RWPE1 (cell line): ENCODE results near the gene NOB1.

Experiments
- CTCF ChIA-PET: fragments of 350-600 bp; sonication (Branson Sonifier 250); formaldehyde crosslinking; extraction: SDS; loops from one replicate; lab custom pipeline; 2021; lab: Yijun Ruan, JAX
- POLR2A ChIA-PET: fragments of 400-600 bp; formaldehyde crosslinking; extraction: SDS; loops from one replicate; lab custom pipeline; 2020; ENCODE audit warnings: antibody characterized with exemption; ENCODE audit not compliant: low non-redundant PET; lab: Yijun Ruan, JAX
- DNase-seq: peaks from one replicate; pipeline ENCODE4 v3.0.0; 2012; ENCODE audit warnings: low spot score
- H3K27ac ChIP-seq: fragments of 450-650 bp; 2 replicates; pipeline ENCODE4 v1.5.1; 2017
- TF ChIP-seq, protein P1 (sequence below): fragments of 450-650 bp; conservative IDR thresholded peaks from 2 replicates; pipeline ENCODE4 v1.5.1; 2017; ENCODE audit warnings: low read depth, mild to moderate bottlenecking

The NOB1 gene

DNA sequence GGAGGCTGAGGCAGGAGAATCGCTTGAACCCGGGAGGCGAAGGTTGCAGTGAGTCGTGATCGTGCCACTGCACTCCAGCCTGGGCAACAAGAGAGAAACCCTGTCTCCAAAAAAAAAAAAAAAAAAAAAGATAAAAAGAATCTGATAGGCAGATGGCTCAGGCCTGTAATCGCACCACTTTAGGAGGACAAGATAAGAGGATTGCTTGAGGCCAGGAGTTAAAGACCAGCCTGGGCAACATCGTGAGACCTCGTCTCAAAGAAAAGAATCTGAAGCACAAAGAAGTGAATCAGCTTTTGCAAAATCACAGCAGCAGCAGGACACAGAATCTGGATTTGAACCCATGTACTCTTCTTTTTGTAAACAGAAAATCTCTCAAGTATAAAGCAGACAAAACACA is 7.6 kb downstream of the NOB1 start:
- DNase-seq: no peak
- POLR2A ChIA-PET: no interaction called here
- CTCF ChIA-PET: no interaction called here
- H3K27ac ChIP-seq: peak overlapping the region; percentile 39
- TF ChIP-seq, protein P1, sequence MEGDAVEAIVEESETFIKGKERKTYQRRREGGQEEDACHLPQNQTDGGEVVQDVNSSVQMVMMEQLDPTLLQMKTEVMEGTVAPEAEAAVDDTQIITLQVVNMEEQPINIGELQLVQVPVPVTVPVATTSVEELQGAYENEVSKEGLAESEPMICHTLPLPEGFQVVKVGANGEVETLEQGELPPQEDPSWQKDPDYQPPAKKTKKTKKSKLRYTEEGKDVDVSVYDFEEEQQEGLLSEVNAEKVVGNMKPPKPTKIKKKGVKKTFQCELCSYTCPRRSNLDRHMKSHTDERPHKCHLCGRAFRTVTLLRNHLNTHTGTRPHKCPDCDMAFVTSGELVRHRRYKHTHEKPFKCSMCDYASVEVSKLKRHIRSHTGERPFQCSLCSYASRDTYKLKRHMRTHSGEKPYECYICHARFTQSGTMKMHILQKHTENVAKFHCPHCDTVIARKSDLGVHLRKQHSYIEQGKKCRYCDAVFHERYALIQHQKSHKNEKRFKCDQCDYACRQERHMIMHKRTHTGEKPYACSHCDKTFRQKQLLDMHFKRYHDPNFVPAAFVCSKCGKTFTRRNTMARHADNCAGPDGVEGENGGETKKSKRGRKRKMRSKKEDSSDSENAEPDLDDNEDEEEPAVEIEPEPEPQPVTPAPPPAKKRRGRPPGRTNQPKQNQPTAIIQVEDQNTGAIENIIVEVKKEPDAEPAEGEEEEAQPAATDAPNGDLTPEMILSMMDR: no peak

DNA sequence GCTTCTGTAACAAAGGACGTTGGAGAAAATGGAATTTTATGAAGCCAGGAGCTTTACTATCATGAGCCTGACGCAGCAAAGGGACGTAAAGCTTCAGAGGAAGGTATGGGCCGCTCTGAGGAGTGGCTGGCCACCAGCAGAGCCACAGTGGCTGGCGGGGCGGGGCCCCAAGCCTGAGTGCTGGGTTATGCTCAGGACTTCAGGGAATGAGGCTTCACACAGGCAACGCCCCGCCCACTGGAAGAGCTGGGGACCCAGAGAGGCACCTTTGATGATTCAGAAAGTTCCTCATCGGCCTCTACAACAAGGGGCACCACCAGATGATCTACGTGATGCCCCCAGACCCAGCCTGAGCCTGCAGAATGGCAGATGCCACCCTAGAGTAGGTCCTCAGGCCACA is 8.8 kb downstream of the NOB1 start:
- ChIA-PET POLR2A (interaction anchor here (0.6 kb wide), 1 partner anchor 13 kb away, joined by 4 read pairs; no protein-coding TSS in a partner anchor), CTCF (interaction anchor here (0.5 kb wide), 1 partner anchor 891 kb away, joined by 5 read pairs; no protein-coding TSS in a partner anchor)
- DNase-seq: no peak
- TF ChIP-seq, protein P1: no peak
- H3K27ac ChIP-seq: peak overlapping the region; percentile 39

DNA sequence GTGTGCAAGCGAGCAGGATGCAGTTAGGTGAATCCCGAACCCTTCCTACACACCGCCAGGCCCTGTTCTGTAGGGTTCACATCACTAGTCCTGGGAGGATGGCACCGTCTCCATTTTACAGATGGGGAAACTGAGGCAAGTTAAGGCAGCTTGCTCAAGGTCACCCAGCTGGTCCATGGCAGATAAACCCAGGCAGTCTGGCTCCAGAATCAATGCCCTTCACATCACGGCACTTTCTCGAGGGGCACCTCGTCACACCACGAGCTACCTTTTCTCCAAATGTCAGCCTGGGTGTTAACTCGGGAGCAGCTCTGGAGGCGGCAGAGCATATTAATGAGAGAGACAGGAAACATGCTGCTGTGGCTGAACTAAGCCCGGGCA is 9.5 kb downstream of the NOB1 start:
- ChIA-PET CTCF (interaction anchor here (0.5 to 0.6 kb wide), 2 partner anchors 9 to 890 kb away, joined by 3 to 5 read pairs; no protein-coding TSS in a partner anchor), POLR2A (no interaction called here)

DNA sequence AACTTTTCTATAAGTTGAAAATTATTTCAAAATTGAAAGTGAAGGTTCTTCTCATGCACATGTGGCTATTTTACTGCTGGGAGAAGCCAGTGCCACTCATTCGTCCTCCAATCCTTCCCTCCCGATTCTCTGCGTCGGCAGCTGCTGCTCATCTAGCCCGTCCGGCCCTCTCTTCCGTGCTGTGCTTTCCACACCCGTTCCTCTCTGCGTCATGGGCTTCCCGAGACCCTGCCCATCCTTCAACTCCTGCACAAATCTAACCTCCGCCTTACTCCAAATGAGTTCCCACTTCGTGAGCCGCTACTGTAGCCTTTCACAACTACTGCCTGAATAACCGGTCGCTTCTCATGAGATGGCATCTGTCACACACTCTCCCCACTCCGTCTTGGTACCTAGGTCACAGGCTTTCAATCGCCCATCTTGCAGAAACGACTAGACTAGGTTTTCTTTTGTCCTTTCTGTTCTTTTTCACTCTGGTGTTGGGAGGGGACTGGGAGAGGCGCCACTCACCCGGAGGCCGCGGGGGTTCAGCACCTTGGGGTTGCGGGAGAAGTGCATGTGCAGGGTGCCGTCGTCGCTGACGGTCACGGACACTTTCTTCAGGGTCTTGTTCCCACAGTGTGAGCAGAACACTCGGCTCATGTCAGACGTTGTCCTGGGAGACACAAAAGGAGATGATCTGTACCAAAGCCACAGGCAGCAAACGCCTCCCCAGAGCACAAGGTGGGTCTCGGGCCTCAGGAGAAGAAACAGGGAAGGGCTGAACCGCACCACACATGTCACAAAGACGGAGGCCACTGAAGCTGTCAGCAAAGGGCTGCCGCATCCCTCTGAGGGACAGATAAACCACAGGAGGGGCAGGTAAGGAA is 10.1 kb downstream of the NOB1 start:
- CTCF ChIA-PET: no interaction called here
- DNase-seq: no peak
- POLR2A ChIA-PET: no interaction called here
- TF ChIP-seq, protein P1: no peak
- H3K27ac ChIP-seq: peak overlapping the region; percentile 49

More for the DNA sequence above, 9.5 kb downstream of the NOB1 start:
- DNase-seq: no peak
- TF ChIP-seq, protein P1: no peak
- peak overlapping the region; percentile 49; the same call in 1 of the 2 replicates for H3K27ac ChIP-seq

DNA sequence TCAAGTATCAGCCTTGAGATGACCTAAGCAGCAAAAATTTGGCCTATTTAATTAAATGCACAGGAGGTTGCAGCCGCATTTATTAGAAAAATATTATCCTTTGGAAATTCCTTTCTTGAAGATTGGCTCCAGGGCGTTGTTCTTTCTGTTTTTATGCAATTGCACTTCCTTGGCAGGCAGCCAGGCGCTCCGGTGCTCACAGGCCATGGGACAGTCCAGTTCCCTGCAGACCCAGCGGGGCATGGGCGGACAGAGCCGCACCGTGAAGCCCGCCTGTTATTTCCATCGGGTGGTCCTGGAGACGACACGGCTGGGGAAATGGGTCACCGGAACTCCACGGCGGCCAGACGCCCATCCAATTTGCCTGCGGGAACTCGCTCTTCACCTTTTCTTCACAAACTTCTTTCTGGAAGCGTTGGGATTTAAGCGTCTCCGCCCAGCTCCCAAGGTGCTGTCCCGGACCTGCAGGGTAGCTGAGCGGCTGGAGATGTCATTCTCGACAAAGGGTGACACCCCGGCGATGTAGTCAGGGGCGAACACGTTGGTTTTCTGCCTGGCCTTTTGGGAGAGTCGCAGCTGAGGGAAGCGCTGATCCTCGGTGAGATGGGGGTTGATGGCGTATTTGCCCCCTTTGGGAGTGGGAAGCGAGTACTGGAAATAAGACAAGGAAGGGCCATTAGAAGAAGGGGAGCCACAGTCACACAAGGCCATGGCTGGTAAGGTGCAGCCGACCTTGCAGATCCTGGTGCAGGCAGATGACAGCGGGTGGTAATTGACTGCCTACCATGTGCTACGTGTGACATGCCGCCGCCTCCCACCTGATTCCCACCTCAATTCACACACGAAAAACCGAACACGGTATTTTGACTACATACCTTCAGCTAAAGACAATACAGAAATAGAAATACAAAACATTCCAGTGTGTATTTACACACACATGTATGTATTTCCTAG is 12.5 kb downstream of the NOB1 start:
- H3K27ac ChIP-seq: peak overlapping the region; percentile 73
- no peak for DNase-seq
- POLR2A ChIA-PET: no interaction called here
- TF ChIP-seq, protein P1: no peak
- CTCF ChIA-PET: interaction anchor here (1.1 kb wide), 1 partner anchor 12 kb away, joined by 9 read pairs; the partner anchor contains the start of gene NOB1

DNA sequence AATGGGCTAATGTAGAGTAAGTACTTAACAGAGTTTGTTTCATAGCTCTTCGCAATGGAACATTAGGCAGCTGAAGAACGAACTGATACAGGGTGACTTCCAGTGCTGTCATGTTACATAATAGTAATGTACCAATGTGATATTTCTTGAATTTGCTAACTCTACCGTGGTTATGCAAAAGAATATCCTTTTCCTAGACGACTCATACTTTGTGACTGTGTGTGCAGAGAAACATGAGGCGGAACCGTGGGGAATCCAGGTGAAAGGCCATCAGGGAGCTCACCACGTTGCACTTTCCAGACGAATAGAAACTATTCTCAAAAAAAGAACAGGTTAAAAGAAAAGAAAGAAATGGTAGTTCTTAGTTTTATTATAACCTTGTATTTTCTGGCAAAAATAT is 13.2 kb downstream of the NOB1 start:
- TF ChIP-seq, protein P1: no peak
- peak overlapping the region; percentile 73 for H3K27ac ChIP-seq
- DNase-seq: no peak
- POLR2A ChIA-PET: interaction anchor here (0.6 kb wide), 1 partner anchor 12 kb away, joined by 3 read pairs; no protein-coding TSS in a partner anchor
- CTCF ChIA-PET: interaction anchor here (1.1 kb wide), 1 partner anchor 13 kb away, joined by 9 read pairs; the partner anchor contains the start of gene NOB1
